ENCODE results near the gene RIPPLY3.
"Not testable (repeated sequence)": the region's sequence is repeated elsewhere in the genome, so short reads cannot be mapped to it uniquely, and the experiment has no call there.

RIPPLY3 gene

GRCh38 chr21:37026499-37026898 lies 20.0 kb downstream of the RIPPLY3 start:
- DNase-seq: no peak

GRCh38 chr21:37028570-37028969 lies 22.1 kb downstream of the RIPPLY3 start:
- no peak for DNase-seq

GRCh38 chr21:37030864-37031263 lies 24.4 kb downstream of the RIPPLY3 start:
- no peak for DNase-seq

- no peak for DNase-seq
These were observed 25.8 kb downstream of the RIPPLY3 start for GRCh38 chr21:37032293-37032692.

GRCh38 chr21:37032877-37033471 lies 26.5 kb downstream of the RIPPLY3 start:
- no peak for DNase-seq

GRCh38 chr21:37034394-37034793 lies 27.9 kb downstream of the RIPPLY3 start:
- DNase-seq: not testable (repeated sequence)

GRCh38 chr21:37036177-37036576 lies 29.7 kb downstream of the RIPPLY3 start:
- no peak for DNase-seq

- no peak for DNase-seq
These were observed 33.0 kb downstream of the RIPPLY3 start for GRCh38 chr21:37039411-37040075.

- DNase-seq: no peak
These were observed 33.7 kb downstream of the RIPPLY3 start for GRCh38 chr21:37040212-37040611.

GRCh38 chr21:37041706-37042271 lies 35.3 kb downstream of the RIPPLY3 start:
- no peak for DNase-seq

GRCh38 chr21:37043818-37044217 lies 37.3 kb downstream of the RIPPLY3 start:
- DNase-seq: no peak

- DNase-seq: no peak
These were observed 38.1 kb downstream of the RIPPLY3 start for GRCh38 chr21:37044643-37045042.

GRCh38 chr21:37045149-37045548 lies 38.6 kb downstream of the RIPPLY3 start:
- no peak for DNase-seq

GRCh38 chr21:37045556-37045955 lies 39.1 kb downstream of the RIPPLY3 start:
- no peak for DNase-seq

- no peak for DNase-seq
These were observed 40.6 kb downstream of the RIPPLY3 start for GRCh38 chr21:37047079-37047478.

- not testable (repeated sequence) for DNase-seq
These were observed 43.2 kb downstream of the RIPPLY3 start for GRCh38 chr21:37049741-37050140.

- no peak for DNase-seq
These were observed 48.9 kb downstream of the RIPPLY3 start for GRCh38 chr21:37055271-37055855.

- DNase-seq: no peak
These were observed 51.1 kb downstream of the RIPPLY3 start for GRCh38 chr21:37057614-37058013.

- no peak for DNase-seq
These were observed 51.8 kb downstream of the RIPPLY3 start for GRCh38 chr21:37058261-37058660.

GRCh38 chr21:37059181-37059580 lies 52.7 kb downstream of the RIPPLY3 start:
- no peak for DNase-seq

- no peak for DNase-seq
These were observed 53.8 kb downstream of the RIPPLY3 start for GRCh38 chr21:37060296-37060695.

GRCh38 chr21:37061926-37062592 lies 55.6 kb downstream of the RIPPLY3 start:
- no peak for DNase-seq

- no peak for DNase-seq
These were observed 56.1 kb downstream of the RIPPLY3 start for GRCh38 chr21:37062593-37062935.

GRCh38 chr21:37063433-37063832 lies 56.9 kb downstream of the RIPPLY3 start:
- DNase-seq: no peak

Measured in activated T-cell treated with anti-CD3 and anti-CD28 coated beads, Interleukin-2, amount 50 U/mL, for 1 hour (primary cell).